ENCODE data around the gene LRRC23. TPM values are rescaled to one million over a fixed set of nuclear protein-coding genes. Genes with fewer than 3 reads are reported as not detected.

Gene LRRC23
- total RNA-seq, 1 donor = 7.6 TPM

- peak; percentile 85 for DNase-seq (ENCODE audit: insufficient read length, low spot score, missing footprints)
- peaks cover 12% of the 10 kb centered on the region for H3K4me1 ChIP-seq (ENCODE audit: insufficient read depth, low read length)
- no peaks in the 10 kb centered on the region for H3K9me3 ChIP-seq (ENCODE audit: low read depth, low read length)
- H2AFZ ChIP-seq (ENCODE audit: low read length) = no peak overlapping the region
- TF ChIP-seq CTCF (IDR thresholded peaks at IDR 0.05; ENCODE audit: extremely low read depth, low read depth, low read length) = no peak
- no peak overlapping the region for H3K27ac ChIP-seq (ENCODE audit: low read depth, low read length)
- H3K79me2 ChIP-seq (ENCODE audit: insufficient read depth, low read length) = no peaks in the 10 kb centered on the region
- no peaks in the 10 kb centered on the region for H3K36me3 ChIP-seq (ENCODE audit: insufficient read depth, low read length)
- H3K27me3 ChIP-seq (ENCODE audit: insufficient read depth, low read length) = no peaks in the 10 kb centered on the region
- H3K4me3 ChIP-seq (ENCODE audit: insufficient read depth, low read length) = no peak overlapping the region
- no peak overlapping the region for H3K4me2 ChIP-seq (ENCODE audit: insufficient read depth, low read length)
- no peaks in the 10 kb centered on the region for H4K20me1 ChIP-seq (ENCODE audit: insufficient read depth, low read length)
Measured at GRCh38 chr12:6955108-6956020, 50.7 kb downstream of the LRRC23 start.

- Histone ChIP-seq H3K4me2 (ENCODE audit: insufficient read depth, low read length) (no peak overlapping the region), H3K79me2 (ENCODE audit: insufficient read depth, low read length) (no peaks in the 10 kb centered on the region), H3K27me3 (ENCODE audit: insufficient read depth, low read length) (no peaks in the 10 kb centered on the region), H3K36me3 (ENCODE audit: insufficient read depth, low read length) (no peaks in the 10 kb centered on the region), H4K20me1 (ENCODE audit: insufficient read depth, low read length) (no peaks in the 10 kb centered on the region), H3K4me3 (ENCODE audit: insufficient read depth, low read length) (no peak overlapping the region), H3K9me3 (ENCODE audit: low read depth, low read length) (no peaks in the 10 kb centered on the region), H3K4me1 (ENCODE audit: insufficient read depth, low read length) (peaks cover 16% of the 10 kb centered on the region), H3K27ac (ENCODE audit: low read depth, low read length) (no peak overlapping the region), H2AFZ (ENCODE audit: low read length) (no peak overlapping the region)
- DNase-seq (ENCODE audit: insufficient read length, low spot score, missing footprints) = no peak
- no peak for TF ChIP-seq CTCF (IDR thresholded peaks at IDR 0.05; ENCODE audit: extremely low read depth, low read depth, low read length)
Measured at GRCh38 chr12:6956021-6956727, 51.6 kb downstream of the LRRC23 start.

- H3K4me1 ChIP-seq (ENCODE audit: insufficient read depth, low read length) = peaks cover 26% of the 10 kb centered on the region
- H2AFZ ChIP-seq (ENCODE audit: low read length) = no peak overlapping the region
- H3K36me3 ChIP-seq (ENCODE audit: insufficient read depth, low read length) = no peaks in the 10 kb centered on the region
- no peaks in the 10 kb centered on the region for H3K79me2 ChIP-seq (ENCODE audit: insufficient read depth, low read length)
- H3K4me3 ChIP-seq (ENCODE audit: insufficient read depth, low read length) = no peak overlapping the region
- DNase-seq (ENCODE audit: insufficient read length, low spot score, missing footprints) = no peak
- H3K27me3 ChIP-seq (ENCODE audit: insufficient read depth, low read length) = no peaks in the 10 kb centered on the region
- no peak overlapping the region for H3K27ac ChIP-seq (ENCODE audit: low read depth, low read length)
- no peaks in the 10 kb centered on the region for H3K9me3 ChIP-seq (ENCODE audit: low read depth, low read length)
- TF ChIP-seq CTCF (IDR thresholded peaks at IDR 0.05; ENCODE audit: extremely low read depth, low read depth, low read length) = no peak
- no peak overlapping the region for H3K4me2 ChIP-seq (ENCODE audit: insufficient read depth, low read length)
- H4K20me1 ChIP-seq (ENCODE audit: insufficient read depth, low read length) = no peaks in the 10 kb centered on the region
Measured at GRCh38 chr12:6957151-6957701, 52.6 kb downstream of the LRRC23 start.
